Testis (tissue), 2 donors: Measurements from ENCODE around the gene DNAJC13.

Experiments
- CTCF ChIP-seq, 3 experiments: fragments of 450-650 bp in 2 of 3; fragments of 200-600 bp in 1 of 3; sonication (generic) in 1 of 3; IDR thresholded peaks; one replicate each; pipeline ENCODE4 v1.5.1; 2016 to 2019; ENCODE audit warnings: antibody characterized with exemption in 3 of 3, mild to moderate bottlenecking in 2 of 3, moderate library complexity in 1 of 3
- POLR2A ChIP-seq: fragments of 450-650 bp; IDR thresholded peaks from one replicate; pipeline ENCODE4 v1.6.1; 2017; ENCODE audit warnings: antibody characterized with exemption, mild to moderate bottlenecking, moderate library complexity

GRCh38 chr3:132456136-132456535 is 38.8 kb downstream of the DNAJC13 start:
- no peak for TF ChIP-seq CTCF (IDR thresholded peaks at IDR 0.05)
- TF ChIP-seq POLR2A = no peak
